ENCODE measurements around the gene SASH1.

The SASH1 gene

DNA sequence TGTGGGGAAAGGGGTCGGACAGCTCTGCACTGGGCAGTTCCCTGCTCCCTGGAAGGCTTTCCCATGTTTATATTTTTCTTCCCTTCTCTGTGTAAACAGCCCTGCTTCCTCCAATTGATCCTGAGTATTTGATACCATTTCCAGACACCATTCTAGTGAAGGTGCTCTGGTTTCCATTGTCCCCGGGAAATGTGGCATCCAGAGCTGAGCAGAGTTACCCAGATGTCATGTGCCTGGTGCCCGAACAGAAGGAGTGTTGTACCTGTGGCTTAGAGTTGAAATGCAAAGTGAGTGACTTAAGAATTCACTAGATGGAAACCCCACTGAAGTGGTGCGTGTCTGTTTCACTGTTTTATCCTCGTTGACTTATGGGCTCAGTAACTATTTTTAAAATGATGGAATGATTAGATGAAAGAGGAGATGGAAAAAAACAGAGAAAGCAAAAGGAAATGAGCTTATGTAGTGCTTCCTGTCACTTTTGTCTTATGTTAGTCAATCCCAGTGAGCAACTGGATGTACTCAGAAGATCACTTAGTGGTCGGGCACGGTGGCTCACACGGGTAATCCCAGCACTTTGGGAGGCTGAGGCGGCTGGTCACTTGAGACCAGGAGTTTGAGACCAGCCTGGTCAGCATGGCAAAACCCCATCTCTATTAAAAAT is 83.8 kb downstream of the SASH1 start:
- no peaks in the 10 kb centered on the region for H3K9me2 ChIP-seq (ENCODE audit: low read depth, low read length)
- H4K20me1 ChIP-seq (ENCODE audit: insufficient read depth, low read length): no peaks in the 10 kb centered on the region
- H3K36me3 ChIP-seq (ENCODE audit: insufficient read depth, low read length): no peaks in the 10 kb centered on the region
- H3K79me2 ChIP-seq (ENCODE audit: insufficient read depth, low read length): no peaks in the 10 kb centered on the region
- no peaks in the 10 kb centered on the region for H3K27me3 ChIP-seq (ENCODE audit: insufficient read depth, low read length)
- H2AFZ ChIP-seq (ENCODE audit: low read length): no peak overlapping the region
- H3K9me3 ChIP-seq (ENCODE audit: low read length): no peaks in the 10 kb centered on the region
- no peaks in the 10 kb centered on the region for H3F3A ChIP-seq (ENCODE audit: insufficient read depth, low read length)
- no peak overlapping the region for H3K4me3 ChIP-seq (ENCODE audit: low read depth, low read length, poor library complexity, severe bottlenecking)
- TF ChIP-seq EZH2 (IDR thresholded peaks at IDR 0.05; ENCODE audit: borderline replicate concordance, low read length): no peak
- TF ChIP-seq, protein P1, sequence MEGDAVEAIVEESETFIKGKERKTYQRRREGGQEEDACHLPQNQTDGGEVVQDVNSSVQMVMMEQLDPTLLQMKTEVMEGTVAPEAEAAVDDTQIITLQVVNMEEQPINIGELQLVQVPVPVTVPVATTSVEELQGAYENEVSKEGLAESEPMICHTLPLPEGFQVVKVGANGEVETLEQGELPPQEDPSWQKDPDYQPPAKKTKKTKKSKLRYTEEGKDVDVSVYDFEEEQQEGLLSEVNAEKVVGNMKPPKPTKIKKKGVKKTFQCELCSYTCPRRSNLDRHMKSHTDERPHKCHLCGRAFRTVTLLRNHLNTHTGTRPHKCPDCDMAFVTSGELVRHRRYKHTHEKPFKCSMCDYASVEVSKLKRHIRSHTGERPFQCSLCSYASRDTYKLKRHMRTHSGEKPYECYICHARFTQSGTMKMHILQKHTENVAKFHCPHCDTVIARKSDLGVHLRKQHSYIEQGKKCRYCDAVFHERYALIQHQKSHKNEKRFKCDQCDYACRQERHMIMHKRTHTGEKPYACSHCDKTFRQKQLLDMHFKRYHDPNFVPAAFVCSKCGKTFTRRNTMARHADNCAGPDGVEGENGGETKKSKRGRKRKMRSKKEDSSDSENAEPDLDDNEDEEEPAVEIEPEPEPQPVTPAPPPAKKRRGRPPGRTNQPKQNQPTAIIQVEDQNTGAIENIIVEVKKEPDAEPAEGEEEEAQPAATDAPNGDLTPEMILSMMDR (IDR thresholded peaks at IDR 0.05; ENCODE audit: low read length): no peak
- H3K4me2 ChIP-seq (ENCODE audit: low read length): no peak overlapping the region
- H3K4me1 ChIP-seq (ENCODE audit: insufficient read depth, low read length, severe bottlenecking): no peaks in the 10 kb centered on the region
- H3K27ac ChIP-seq (ENCODE audit: low read depth, low read length, poor library complexity, severe bottlenecking): no peak overlapping the region
- no peak overlapping the region for H3K9ac ChIP-seq (ENCODE audit: low read length)

DNA sequence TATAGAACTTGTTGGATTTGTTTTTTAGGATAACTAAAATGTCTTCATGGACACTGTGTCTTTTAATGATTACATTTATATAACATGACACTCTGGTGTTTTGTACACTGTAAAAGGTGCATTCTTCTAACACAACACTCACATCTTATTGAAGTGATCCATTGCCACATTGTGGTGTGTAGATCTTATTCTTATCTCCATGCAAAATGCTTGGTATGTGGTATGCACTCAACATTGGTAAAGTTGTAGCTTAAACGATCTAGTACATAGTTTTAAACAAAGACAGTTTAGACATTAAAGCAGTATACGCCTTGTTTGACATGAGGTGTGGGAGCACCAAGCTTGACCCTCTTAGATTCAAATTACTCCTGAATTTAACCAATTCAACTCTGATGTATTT is 84.7 kb downstream of the SASH1 start:
- H2AFZ ChIP-seq (ENCODE audit: low read length): no peak overlapping the region
- no peaks in the 10 kb centered on the region for H4K20me1 ChIP-seq (ENCODE audit: insufficient read depth, low read length)
- H3F3A ChIP-seq (ENCODE audit: insufficient read depth, low read length): no peaks in the 10 kb centered on the region
- no peaks in the 10 kb centered on the region for H3K27me3 ChIP-seq (ENCODE audit: insufficient read depth, low read length)
- H3K27ac ChIP-seq (ENCODE audit: low read depth, low read length, poor library complexity, severe bottlenecking): no peak overlapping the region
- TF ChIP-seq EZH2 (IDR thresholded peaks at IDR 0.05; ENCODE audit: borderline replicate concordance, low read length): no peak
- TF ChIP-seq, protein P1 (IDR thresholded peaks at IDR 0.05; ENCODE audit: low read length): no peak
- H3K4me3 ChIP-seq (ENCODE audit: low read depth, low read length, poor library complexity, severe bottlenecking): no peak overlapping the region
- no peaks in the 10 kb centered on the region for H3K4me1 ChIP-seq (ENCODE audit: insufficient read depth, low read length, severe bottlenecking)
- H3K4me2 ChIP-seq (ENCODE audit: low read length): no peak overlapping the region
- H3K9ac ChIP-seq (ENCODE audit: low read length): no peak overlapping the region
- H3K36me3 ChIP-seq (ENCODE audit: insufficient read depth, low read length): no peaks in the 10 kb centered on the region
- H3K9me3 ChIP-seq (ENCODE audit: low read length): no peaks in the 10 kb centered on the region
- H3K79me2 ChIP-seq (ENCODE audit: insufficient read depth, low read length): no peaks in the 10 kb centered on the region
- H3K9me2 ChIP-seq (ENCODE audit: low read depth, low read length): no peaks in the 10 kb centered on the region

DNA sequence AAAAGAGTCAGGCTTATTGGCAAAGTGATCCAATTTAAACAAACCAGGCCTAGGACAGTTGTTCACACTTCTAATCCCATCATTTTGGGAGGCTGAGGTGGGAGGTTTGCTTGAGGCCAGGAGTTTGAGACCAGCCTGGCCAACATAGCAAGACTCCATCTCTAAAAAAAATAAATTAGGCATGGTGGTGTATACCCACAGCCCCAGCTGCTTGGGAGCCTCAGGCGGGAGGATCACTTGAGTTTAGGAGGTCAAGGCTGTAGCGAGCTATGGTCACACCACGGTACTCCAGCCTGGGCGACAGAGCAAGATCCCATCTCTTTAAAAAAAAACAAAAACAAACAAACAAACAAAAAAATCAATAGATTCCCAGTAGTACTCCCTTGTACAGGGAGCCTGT is 86.8 kb downstream of the SASH1 start:
- Histone ChIP-seq H3K4me2 (ENCODE audit: low read length) (no peak overlapping the region), H3F3A (ENCODE audit: insufficient read depth, low read length) (no peaks in the 10 kb centered on the region), H3K79me2 (ENCODE audit: insufficient read depth, low read length) (no peaks in the 10 kb centered on the region), H3K9me2 (ENCODE audit: low read depth, low read length) (no peaks in the 10 kb centered on the region), H3K9me3 (ENCODE audit: low read length) (no peaks in the 10 kb centered on the region), H3K4me1 (ENCODE audit: insufficient read depth, low read length, severe bottlenecking) (no peaks in the 10 kb centered on the region), H4K20me1 (ENCODE audit: insufficient read depth, low read length) (no peaks in the 10 kb centered on the region), H3K4me3 (ENCODE audit: low read depth, low read length, poor library complexity, severe bottlenecking) (no peak overlapping the region), H3K27ac (ENCODE audit: low read depth, low read length, poor library complexity, severe bottlenecking) (no peak overlapping the region), H3K36me3 (ENCODE audit: insufficient read depth, low read length) (no peaks in the 10 kb centered on the region), H2AFZ (ENCODE audit: low read length) (no peak overlapping the region), H3K27me3 (ENCODE audit: insufficient read depth, low read length) (no peaks in the 10 kb centered on the region), H3K9ac (ENCODE audit: low read length) (no peak overlapping the region)
- TF ChIP-seq, protein P1 (IDR thresholded peaks at IDR 0.05; ENCODE audit: low read length): no peak
- TF ChIP-seq EZH2 (IDR thresholded peaks at IDR 0.05; ENCODE audit: borderline replicate concordance, low read length): no peak
